Measurements from ENCODE around the gene TM9SF2. TPM values are rescaled to one million over a fixed set of nuclear protein-coding genes. Genes with fewer than 3 reads are reported as not detected.

Gene TM9SF2
- total RNA-seq, 1 donor from 2014 or later, result 76.9 TPM

Other genes starting within 250 kb of the TM9SF2 start
- 10.6 and 11.4 TPM in 2 replicates for gene GPR18, start 243.1 kb upstream of the TM9SF2 start, total RNA-seq
- gene GPR183, start 194.1 kb upstream of the TM9SF2 start, total RNA-seq, result 14.5 and 15.4 TPM in 2 replicates
- gene CLYBL, start 105.2 kb downstream of the TM9SF2 start, total RNA-seq, result 3.3 and 3.6 TPM in 2 replicates